Measurements from ENCODE around the gene PRKN. TPM values are rescaled to one million over a fixed set of nuclear protein-coding genes. Genes with fewer than 3 reads are reported as not detected.

Gene PRKN
- total and polyA plus RNA-seq, 3 experiments from 2014 or later = 0.22 to 1.0 (median 0.55) TPM

- no peak overlapping the region for H3K27ac ChIP-seq (ENCODE audit: low read depth, low read length)
- Mint-ChIP-seq H3K4me3 (no peak overlapping the region), H3K9me3 (peaks cover 0 to 27% (median 0%) of the 10 kb centered on the region in 5 donors), H3K4me1 (no peaks in the 10 kb centered on the region), H3K27ac (no peak overlapping the region), H3K27me3 (no peaks in the 10 kb centered on the region), H3K36me3 (peaks cover 0 to 5% (median 0%) of the 10 kb centered on the region in 3 donors)
- no peaks in the 10 kb centered on the region for H3K4me1 ChIP-seq (ENCODE audit: insufficient read depth, low read length)
- DNase-seq = no peak
- H3K36me3 ChIP-seq (ENCODE audit: insufficient read depth, low read length) = no peaks in the 10 kb centered on the region
- no peak overlapping the region for H3K4me3 ChIP-seq (ENCODE audit: low read length)
- ChIA-PET CTCF (interaction anchor here (0.6 to 1.0 kb wide), 2 partner anchors 15 to 1442 kb away, joined by 4 to 5 read pairs; no protein-coding TSS in a partner anchor), POLR2A (no interaction called here)
- H3K9me3 ChIP-seq (ENCODE audit: low read length) = no peaks in the 10 kb centered on the region
- no peaks in the 10 kb centered on the region for H3K27me3 ChIP-seq (ENCODE audit: insufficient read depth, low read length, poor library complexity, severe bottlenecking)
These were observed 608.2 kb downstream of the PRKN start for GRCh38 chr6:162119341-162119740.

DNA sequence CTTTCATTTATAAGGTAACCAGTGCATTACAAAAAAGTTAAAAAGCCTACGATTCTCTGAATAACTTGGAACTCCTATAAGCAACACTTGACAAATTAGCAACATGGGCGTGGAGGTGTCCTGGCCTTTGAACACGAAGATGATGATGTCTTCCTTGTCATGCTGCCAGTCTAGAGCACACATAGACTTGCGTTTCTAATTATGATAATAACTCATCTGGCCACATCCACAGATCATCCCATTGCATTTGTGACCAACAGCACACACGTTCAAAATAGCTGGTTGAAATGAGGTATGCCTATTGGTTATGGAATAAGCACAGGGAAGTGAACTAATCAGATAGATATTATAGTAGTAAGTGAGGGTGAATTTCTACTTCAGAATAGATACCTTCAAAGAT, 608.9 kb downstream of the PRKN start:
- CTCF ChIA-PET = interaction anchor here (1.0 kb wide), 1 partner anchor 16 kb away, joined by 4 read pairs; no protein-coding TSS in a partner anchor

GRCh38 chr6:162116902-162117525, 610.6 kb downstream of the PRKN start:
- H3K36me3 ChIP-seq (ENCODE audit: insufficient read depth, low read length) = no peaks in the 10 kb centered on the region
- H3K36me3 Mint-ChIP-seq = peaks cover 0 to 5% (median 0%) of the 10 kb centered on the region in 3 donors
- no peaks in the 10 kb centered on the region for H3K4me1 Mint-ChIP-seq
- no peaks in the 10 kb centered on the region for H3K9me3 ChIP-seq (ENCODE audit: low read length)
- H3K27ac Mint-ChIP-seq = no peak overlapping the region
- ChIA-PET POLR2A (no interaction called here), CTCF (no interaction called here)
- no peak for DNase-seq
- H3K27ac ChIP-seq (ENCODE audit: low read depth, low read length) = no peak overlapping the region
- H3K4me3 ChIP-seq (ENCODE audit: low read length) = no peak overlapping the region
- H3K27me3 Mint-ChIP-seq = no peaks in the 10 kb centered on the region
- H3K4me3 Mint-ChIP-seq = no peak overlapping the region
- H3K4me1 ChIP-seq (ENCODE audit: insufficient read depth, low read length) = no peaks in the 10 kb centered on the region
- no peaks in the 10 kb centered on the region for H3K27me3 ChIP-seq (ENCODE audit: insufficient read depth, low read length, poor library complexity, severe bottlenecking)
- H3K9me3 Mint-ChIP-seq = peaks cover 0 to 23% (median 11%) of the 10 kb centered on the region in 5 donors

More for the DNA sequence above, 608.9 kb downstream of the PRKN start:
- Histone ChIP-seq H3K4me3 (ENCODE audit: low read length) (no peak overlapping the region), H3K9me3 (ENCODE audit: low read length) (no peaks in the 10 kb centered on the region), H3K36me3 (ENCODE audit: insufficient read depth, low read length) (no peaks in the 10 kb centered on the region), H3K27ac (ENCODE audit: low read depth, low read length) (no peak overlapping the region), H3K4me1 (ENCODE audit: insufficient read depth, low read length) (no peaks in the 10 kb centered on the region), H3K27me3 (ENCODE audit: insufficient read depth, low read length, poor library complexity, severe bottlenecking) (no peaks in the 10 kb centered on the region)
- Mint-ChIP-seq H3K27me3 (no peaks in the 10 kb centered on the region), H3K36me3 (peaks cover 0 to 5% (median 0%) of the 10 kb centered on the region in 3 donors), H3K27ac (no peak overlapping the region), H3K9me3 (peaks cover 0 to 22% (median 0%) of the 10 kb centered on the region in 5 donors), H3K4me1 (no peaks in the 10 kb centered on the region), H3K4me3 (no peak overlapping the region)
- POLR2A ChIA-PET = no interaction called here
- DNase-seq = no peak

- Histone ChIP-seq H3K36me3 (ENCODE audit: insufficient read depth, low read length) (no peaks in the 10 kb centered on the region), H3K27ac (ENCODE audit: low read depth, low read length) (no peak overlapping the region), H3K4me3 (ENCODE audit: low read length) (no peak overlapping the region), H3K4me1 (ENCODE audit: insufficient read depth, low read length) (no peaks in the 10 kb centered on the region), H3K9me3 (ENCODE audit: low read length) (no peaks in the 10 kb centered on the region), H3K27me3 (ENCODE audit: insufficient read depth, low read length, poor library complexity, severe bottlenecking) (no peaks in the 10 kb centered on the region)
- Mint-ChIP-seq H3K27ac (no peak overlapping the region), H3K9me3 (peaks cover 0 to 36% (median 12%) of the 10 kb centered on the region in 5 donors), H3K4me1 (no peaks in the 10 kb centered on the region), H3K4me3 (no peak overlapping the region), H3K27me3 (no peaks in the 10 kb centered on the region), H3K36me3 (no peaks in the 10 kb centered on the region)
- ChIA-PET CTCF (no interaction called here), POLR2A (no interaction called here)
- DNase-seq = no peak
These were observed 618.0 kb downstream of the PRKN start for GRCh38 chr6:162109480-162110050.

- Histone ChIP-seq H3K27ac (ENCODE audit: low read depth, low read length) (no peak overlapping the region), H3K4me1 (ENCODE audit: insufficient read depth, low read length) (no peaks in the 10 kb centered on the region), H3K36me3 (ENCODE audit: insufficient read depth, low read length) (no peaks in the 10 kb centered on the region), H3K27me3 (ENCODE audit: insufficient read depth, low read length, poor library complexity, severe bottlenecking) (no peaks in the 10 kb centered on the region), H3K9me3 (ENCODE audit: low read length) (no peaks in the 10 kb centered on the region), H3K4me3 (ENCODE audit: low read length) (no peak overlapping the region)
- Mint-ChIP-seq H3K9me3 (peaks cover 0 to 41% (median 8%) of the 10 kb centered on the region in 5 donors), H3K27me3 (no peaks in the 10 kb centered on the region), H3K36me3 (no peaks in the 10 kb centered on the region), H3K4me3 (no peak overlapping the region), H3K27ac (no peak overlapping the region), H3K4me1 (no peaks in the 10 kb centered on the region)
- ChIA-PET POLR2A (no interaction called here), CTCF (no interaction called here)
- no peak for DNase-seq
These were observed 619.5 kb downstream of the PRKN start for GRCh38 chr6:162108041-162108440.

GRCh38 chr6:162100096-162100495, 627.5 kb downstream of the PRKN start:
- Histone ChIP-seq H3K36me3 (ENCODE audit: insufficient read depth, low read length) (no peaks in the 10 kb centered on the region), H3K9me3 (ENCODE audit: low read length) (no peaks in the 10 kb centered on the region), H3K27me3 (ENCODE audit: insufficient read depth, low read length, poor library complexity, severe bottlenecking) (no peaks in the 10 kb centered on the region), H3K4me1 (ENCODE audit: insufficient read depth, low read length) (no peaks in the 10 kb centered on the region), H3K27ac (ENCODE audit: low read depth, low read length) (no peak overlapping the region), H3K4me3 (ENCODE audit: low read length) (no peak overlapping the region)
- H3K4me1 Mint-ChIP-seq = no peaks in the 10 kb centered on the region
- peaks cover 0 to 3% of the 10 kb centered on the region in 2 donors for H3K27me3 Mint-ChIP-seq
- ChIA-PET POLR2A (no interaction called here), CTCF (no interaction called here)
- no peak overlapping the region for H3K27ac Mint-ChIP-seq
- no peak overlapping the region for H3K4me3 Mint-ChIP-seq
- H3K36me3 Mint-ChIP-seq = no peaks in the 10 kb centered on the region
- H3K9me3 Mint-ChIP-seq = peaks cover 0 to 38% (median 15%) of the 10 kb centered on the region in 5 donors
- DNase-seq = no peak

- H3K9me3 ChIP-seq (ENCODE audit: low read length) = no peaks in the 10 kb centered on the region
- Mint-ChIP-seq H3K4me3 (no peak overlapping the region), H3K27ac (no peak overlapping the region), H3K36me3 (no peaks in the 10 kb centered on the region), H3K9me3 (peaks cover 0 to 39% (median 18%) of the 10 kb centered on the region in 5 donors), H3K27me3 (peaks cover 0 to 3% of the 10 kb centered on the region in 2 donors), H3K4me1 (no peaks in the 10 kb centered on the region)
- H3K27me3 ChIP-seq (ENCODE audit: insufficient read depth, low read length, poor library complexity, severe bottlenecking) = no peaks in the 10 kb centered on the region
- no peaks in the 10 kb centered on the region for H3K4me1 ChIP-seq (ENCODE audit: insufficient read depth, low read length)
- H3K36me3 ChIP-seq (ENCODE audit: insufficient read depth, low read length) = no peaks in the 10 kb centered on the region
- no peak overlapping the region for H3K4me3 ChIP-seq (ENCODE audit: low read length)
- H3K27ac ChIP-seq (ENCODE audit: low read depth, low read length) = no peak overlapping the region
- ChIA-PET POLR2A (no interaction called here), CTCF (no interaction called here)
- DNase-seq = no peak
These were observed 627.9 kb downstream of the PRKN start for GRCh38 chr6:162099685-162100084.

DNA sequence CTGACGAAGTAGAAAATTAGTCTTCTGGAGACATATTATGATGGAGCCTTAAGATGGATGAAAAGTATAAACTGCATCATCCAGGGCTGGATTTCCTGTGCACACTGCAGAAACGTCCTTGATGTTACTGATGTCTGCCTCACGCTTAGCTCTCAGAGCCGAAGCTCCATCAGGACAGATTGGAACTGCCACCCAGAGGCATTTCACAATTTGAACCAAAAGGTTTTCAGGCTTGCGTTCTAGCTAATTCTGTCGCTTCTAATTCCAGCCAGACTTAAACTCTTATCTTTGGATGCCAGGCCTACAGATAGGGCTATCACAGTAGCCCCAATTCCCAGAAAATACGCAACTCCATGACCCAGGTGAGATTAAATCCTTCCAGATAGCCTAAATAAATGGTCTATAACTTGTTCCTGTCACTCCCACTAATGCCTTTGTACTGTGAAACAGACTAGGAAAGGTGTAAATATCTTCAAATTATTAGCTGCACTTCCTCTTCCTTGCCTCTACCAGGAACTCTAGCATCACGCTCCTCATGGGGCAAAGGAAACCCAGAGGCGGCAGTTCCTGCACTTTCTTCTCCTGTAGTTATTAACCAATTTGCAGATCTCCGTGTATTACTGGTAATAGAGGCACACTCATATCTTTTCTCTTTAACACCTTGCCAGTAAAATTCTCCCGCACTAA, 634.6 kb downstream of the PRKN start:
- Histone ChIP-seq H3K9me3 (ENCODE audit: low read length) (no peaks in the 10 kb centered on the region), H3K4me1 (ENCODE audit: insufficient read depth, low read length) (no peaks in the 10 kb centered on the region), H3K27ac (ENCODE audit: low read depth, low read length) (no peak overlapping the region), H3K27me3 (ENCODE audit: insufficient read depth, low read length, poor library complexity, severe bottlenecking) (no peaks in the 10 kb centered on the region), H3K36me3 (ENCODE audit: insufficient read depth, low read length) (no peaks in the 10 kb centered on the region), H3K4me3 (ENCODE audit: low read length) (no peak overlapping the region)
- H3K27me3 Mint-ChIP-seq = peaks cover 0 to 2% of the 10 kb centered on the region in 2 donors
- ChIA-PET POLR2A (no interaction called here), CTCF (no interaction called here)
- H3K4me3 Mint-ChIP-seq = no peak overlapping the region
- H3K4me1 Mint-ChIP-seq = no peaks in the 10 kb centered on the region
- peaks cover 0 to 51% (median 15%) of the 10 kb centered on the region in 5 donors for H3K9me3 Mint-ChIP-seq
- H3K27ac Mint-ChIP-seq = no peak overlapping the region
- H3K36me3 Mint-ChIP-seq = no peaks in the 10 kb centered on the region
- no peak for DNase-seq
